BJ (cell line): Measurements from ENCODE around the gene DLX2. TPM values are rescaled to one million over a fixed set of nuclear protein-coding genes. Genes with fewer than 3 reads are reported as not detected.
A peak's percentile ranks its signal among the peaks of the same experiment; 100 is the strongest.

ENCODE experiments used
- CTCF ChIA-PET: fragments of 350-600 bp; formaldehyde crosslinking; extraction: SDS; loops from one replicate; lab custom pipeline; 2021; ENCODE audit warnings: antibody characterized with exemption, inconsistent platforms; lab: Yijun Ruan, JAX
- POLR2A ChIA-PET: fragments of 300-600 bp; sonication (Branson Sonifier 250); formaldehyde crosslinking; extraction: SDS; loops from one replicate; lab custom pipeline; 2021; ENCODE audit warnings: antibody characterized with exemption; lab: Charles Lee
- DNase-seq: peaks from one replicate; pipeline ENCODE4 v3.0.0-alpha.2; 2011; ENCODE audit warnings: low read depth
- H3K27me3 ChIP-seq: 2 replicates; pipeline ENCODE4 v1.6.0; 2011; ENCODE audit warnings: low read length; ENCODE audit not compliant: control insufficient read depth, insufficient read depth
- H3K36me3 ChIP-seq: 2 replicates; pipeline ENCODE4 v1.5.1; 2011; ENCODE audit warnings: low read length; ENCODE audit not compliant: control insufficient read depth, insufficient read depth
- H3K4me3 ChIP-seq: 2 replicates; pipeline ENCODE4 v1.5.1; 2011; ENCODE audit warnings: low read depth, mild to moderate bottlenecking, control low read depth, low read length
- polyA plus RNA-seq: library from polyadenylated mRNA; depleted of rRNA; stranded (reverse); fragments of >200 nt; gene quantifications from 2 replicates; pipeline ENCODE4 v1.2.3, GENCODE V29; 2011
- TF ChIP-seq, protein P1 (sequence below): IDR thresholded peaks from 2 replicates; pipeline ENCODE4 v1.5.1; 2011; ENCODE audit warnings: low read depth, mild to moderate bottlenecking, control low read depth, inconsistent platforms, low read length, moderate library complexity; ENCODE audit not compliant: insufficient read depth

DLX2 gene
- polyA plus RNA-seq, 1 experiment = 0.20 TPM

DNA sequence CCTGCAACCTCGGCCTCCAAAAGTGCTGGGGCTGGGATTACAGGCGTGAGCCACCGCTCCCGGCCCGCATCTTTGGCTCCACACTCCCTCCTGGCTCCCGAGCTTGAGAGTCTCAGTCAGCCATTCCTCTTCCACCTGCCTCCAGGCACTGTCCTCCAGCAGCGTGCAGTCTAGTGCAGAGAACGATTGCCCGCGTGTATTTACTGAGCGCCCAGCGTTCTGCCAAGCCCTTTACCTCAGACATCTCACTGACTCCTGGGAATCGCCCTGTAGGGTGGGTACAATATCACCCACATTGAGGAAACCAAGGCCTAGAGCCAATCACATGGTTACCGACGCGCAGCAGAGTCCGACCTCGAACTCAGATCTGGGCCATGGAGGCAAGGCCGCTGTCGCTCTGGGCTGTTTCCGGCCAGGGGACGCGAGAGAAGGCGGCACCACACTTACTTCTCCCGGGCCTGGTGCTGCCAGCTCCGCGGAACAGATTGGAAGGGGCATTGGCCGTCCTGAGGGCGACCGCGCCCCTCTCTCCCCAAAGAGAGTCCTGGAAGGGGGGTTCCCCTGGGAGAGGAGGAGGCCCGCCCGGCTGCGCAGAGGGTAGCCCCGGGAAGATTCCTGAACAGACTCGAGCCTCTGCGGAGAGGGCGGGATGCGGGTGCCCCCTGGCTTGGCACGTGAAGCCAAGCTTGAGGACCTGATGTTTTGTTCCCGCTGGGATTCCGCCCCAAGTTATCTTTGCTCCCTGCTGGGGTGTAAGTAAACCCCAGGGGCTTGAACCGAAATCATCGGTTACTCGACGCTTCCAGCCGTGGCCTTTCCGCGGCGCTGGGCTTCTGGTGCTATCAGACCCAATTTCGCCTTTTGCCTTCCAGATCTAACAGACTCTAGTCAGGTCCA is 5.2 kb upstream of the DLX2 start:
- ChIA-PET POLR2A (no interaction called here), CTCF (interaction anchor here (1.3 to 5.1 kb wide), 7 partner anchors 7 to 534 kb away, joined by 3 to 59 read pairs (median 8); no protein-coding TSS in a partner anchor)
- no peaks in the 10 kb centered on the region for H3K36me3 ChIP-seq
- DNase-seq = no peak
- H3K27me3 ChIP-seq = no peaks in the 10 kb centered on the region
- H3K4me3 ChIP-seq = no peak overlapping the region
- TF ChIP-seq, protein P1, sequence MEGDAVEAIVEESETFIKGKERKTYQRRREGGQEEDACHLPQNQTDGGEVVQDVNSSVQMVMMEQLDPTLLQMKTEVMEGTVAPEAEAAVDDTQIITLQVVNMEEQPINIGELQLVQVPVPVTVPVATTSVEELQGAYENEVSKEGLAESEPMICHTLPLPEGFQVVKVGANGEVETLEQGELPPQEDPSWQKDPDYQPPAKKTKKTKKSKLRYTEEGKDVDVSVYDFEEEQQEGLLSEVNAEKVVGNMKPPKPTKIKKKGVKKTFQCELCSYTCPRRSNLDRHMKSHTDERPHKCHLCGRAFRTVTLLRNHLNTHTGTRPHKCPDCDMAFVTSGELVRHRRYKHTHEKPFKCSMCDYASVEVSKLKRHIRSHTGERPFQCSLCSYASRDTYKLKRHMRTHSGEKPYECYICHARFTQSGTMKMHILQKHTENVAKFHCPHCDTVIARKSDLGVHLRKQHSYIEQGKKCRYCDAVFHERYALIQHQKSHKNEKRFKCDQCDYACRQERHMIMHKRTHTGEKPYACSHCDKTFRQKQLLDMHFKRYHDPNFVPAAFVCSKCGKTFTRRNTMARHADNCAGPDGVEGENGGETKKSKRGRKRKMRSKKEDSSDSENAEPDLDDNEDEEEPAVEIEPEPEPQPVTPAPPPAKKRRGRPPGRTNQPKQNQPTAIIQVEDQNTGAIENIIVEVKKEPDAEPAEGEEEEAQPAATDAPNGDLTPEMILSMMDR = no peak

- DNase-seq = no peak
- Histone ChIP-seq H3K4me3 (peak overlapping the region; percentile 48), H3K36me3 (no peaks in the 10 kb centered on the region), H3K27me3 (no peaks in the 10 kb centered on the region)
- TF ChIP-seq, protein P1 = peak; percentile 75
- CTCF ChIA-PET = interaction anchor here (0.7 to 5.1 kb wide), 37 partner anchors 9 to 539 kb away, joined by 3 to 59 read pairs (median 3); partner anchors contain the start of gene HAT1
- POLR2A ChIA-PET = no interaction called here
Observed at GRCh38 chr2:172106108-172106961, 3.6 kb upstream of the DLX2 start.

DNA sequence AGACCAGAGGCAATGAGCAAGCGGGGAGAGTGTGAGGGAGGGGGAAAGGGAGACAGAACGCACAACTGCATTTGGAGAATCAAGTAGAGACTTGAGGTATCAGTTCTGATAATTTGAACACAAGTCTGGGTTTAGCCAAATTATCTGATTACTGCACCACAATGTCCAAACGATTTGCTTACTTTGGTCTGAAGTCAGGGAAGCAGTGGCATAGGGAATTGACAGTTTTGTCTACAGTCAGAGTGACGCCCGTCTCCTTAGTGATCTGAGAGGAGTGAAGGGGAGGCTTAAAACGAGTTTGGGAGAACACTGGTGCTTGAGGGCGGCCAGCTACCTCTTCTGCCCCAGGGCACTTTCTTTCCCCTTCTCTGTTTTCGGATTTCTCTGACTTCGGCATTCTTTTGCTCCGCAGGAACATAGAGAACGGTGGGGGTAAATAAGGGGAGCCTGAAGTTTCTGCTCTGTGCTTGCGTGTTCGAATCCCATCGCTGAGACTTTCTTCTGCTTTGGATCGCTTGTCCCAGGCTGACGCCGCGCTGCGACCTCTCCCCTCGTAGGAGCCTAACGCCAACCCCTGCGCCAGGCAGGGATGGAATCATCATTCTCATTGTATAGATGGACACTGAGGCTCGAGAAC is 2.9 kb upstream of the DLX2 start:
- TF ChIP-seq, protein P1 = no peak
- DNase-seq = no peak
- Histone ChIP-seq H3K27me3 (no peaks in the 10 kb centered on the region), H3K4me3 (peak overlapping the region; percentile 48), H3K36me3 (no peaks in the 10 kb centered on the region)
- POLR2A ChIA-PET = no interaction called here
- CTCF ChIA-PET = interaction anchor here (0.8 to 5.1 kb wide), 19 partner anchors 9 to 532 kb away, joined by 3 to 59 read pairs (median 5); partner anchors contain the start of gene HAT1

GRCh38 chr2:172103471-172104272 is 972 bp upstream of the DLX2 start:
- no peak for DNase-seq
- TF ChIP-seq, protein P1 = peak; percentile 96
- no peaks in the 10 kb centered on the region for H3K36me3 ChIP-seq
- CTCF ChIA-PET = interaction anchor here (0.6 to 4.6 kb wide), 27 partner anchors 9 to 530 kb away, joined by 3 to 59 read pairs (median 4); partner anchors contain the start of gene HAT1
- no peak overlapping the region for H3K4me3 ChIP-seq
- no peaks in the 10 kb centered on the region for H3K27me3 ChIP-seq
- POLR2A ChIA-PET = interaction anchor here (0.6 kb wide), 2 partner anchors 18 to 23 kb away, joined by 3 to 4 read pairs; partner anchors contain the start of gene DLX1
